Memory B cell (primary cell): ENCODE results near the gene ZKSCAN8.
"Not testable (repeated sequence)": the region's sequence is repeated elsewhere in the genome, so short reads cannot be mapped to it uniquely, and the experiment has no call there.

Experiments
- ATAC-seq: fragments of 150-1000 bp; cut with Tn5 transposase; 2 replicates; pipeline ENCODE4 v1.10.0; 2021; ENCODE audit warnings: low read depth, mild to moderate bottlenecking, moderate library complexity
- DNase-seq, 2 donors: peaks; one replicate each; pipeline ENCODE4 v3.0.0; 2022; ENCODE audit warnings: low spot score in 2 of 2
- H3K27ac Mint-ChIP-seq: one replicate; pipeline ENCODE4 v1.8.0; 2022; ENCODE audit warnings: mild to moderate bottlenecking, moderate library complexity, mixed read lengths
- H3K27me3 Mint-ChIP-seq: one replicate; pipeline ENCODE4 v1.8.0; 2022; ENCODE audit warnings: mixed read lengths
- H3K36me3 Mint-ChIP-seq: one replicate; pipeline ENCODE4 v1.8.0; 2022; ENCODE audit warnings: mild to moderate bottlenecking, mixed read lengths
- H3K4me1 Mint-ChIP-seq: one replicate; pipeline ENCODE4 v1.8.0; 2022; ENCODE audit warnings: mixed read lengths
- H3K4me3 Mint-ChIP-seq: one replicate; pipeline ENCODE4 v1.8.0; 2022; ENCODE audit warnings: mild to moderate bottlenecking, moderate library complexity, mixed read lengths
- H3K9me3 Mint-ChIP-seq: one replicate; pipeline ENCODE4 v1.8.0; 2022; ENCODE audit warnings: mixed read lengths

The ZKSCAN8 gene

DNA sequence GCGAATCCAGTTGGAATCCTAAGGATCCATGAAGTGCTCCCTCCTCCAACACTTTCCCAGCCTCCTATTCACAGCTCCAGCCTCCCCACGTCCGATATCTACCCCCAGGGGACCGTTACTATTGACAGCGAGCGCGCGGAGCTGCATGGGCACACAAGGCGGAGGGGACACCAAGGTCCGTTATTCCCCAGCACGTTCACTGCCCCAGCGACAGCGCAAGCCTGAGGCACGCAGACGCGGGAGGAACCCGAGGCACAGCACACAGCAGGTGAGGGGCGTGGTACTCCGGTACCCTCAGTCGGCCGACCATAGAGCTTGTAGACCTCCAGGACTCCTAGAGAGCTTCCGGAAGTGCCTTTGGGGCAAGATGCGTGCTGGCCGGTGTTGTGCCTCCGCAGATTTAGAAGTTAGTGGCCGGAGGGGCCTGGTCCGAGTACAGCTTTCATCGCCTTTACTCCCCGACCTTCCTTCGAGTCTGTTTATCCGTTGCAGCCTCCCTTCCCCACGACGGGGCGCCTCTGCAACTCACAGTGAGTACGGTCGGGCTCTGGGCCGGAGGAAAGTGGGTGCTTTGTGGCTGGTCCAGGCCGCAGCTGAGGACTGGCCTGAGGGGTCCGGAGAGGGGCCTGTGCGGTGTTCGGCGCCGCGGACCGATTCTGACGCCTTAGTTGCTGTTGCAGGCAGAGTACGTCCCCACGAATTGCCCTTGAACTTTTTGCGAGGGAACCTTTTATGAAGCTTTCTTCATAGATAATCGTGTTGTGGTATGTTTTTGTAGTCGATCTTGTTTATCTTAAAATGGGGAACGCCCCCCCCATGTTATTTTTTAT is at the start of gene ZKSCAN8:
Gene ZKSCAN8 (plus strand): TSS at position 384 of the 830 bp plus-strand sequence. CDS start 6,525 bp downstream, outside the sequence.
- Mint-ChIP-seq H3K4me3 (peak within 1 kb of the TSS; percentile 97), H3K27ac (peak within 1 kb of the TSS; percentile 96), H3K4me1 (peaks cover 33% of the 10 kb centered on the region), H3K36me3 (peaks cover 12% of the 10 kb centered on the region), H3K9me3 (no peaks in the 10 kb centered on the region), H3K27me3 (no peaks in the 10 kb centered on the region)
- peak; percentile 78 for ATAC-seq
- peak; percentile 71 to 73 for DNase-seq

DNA sequence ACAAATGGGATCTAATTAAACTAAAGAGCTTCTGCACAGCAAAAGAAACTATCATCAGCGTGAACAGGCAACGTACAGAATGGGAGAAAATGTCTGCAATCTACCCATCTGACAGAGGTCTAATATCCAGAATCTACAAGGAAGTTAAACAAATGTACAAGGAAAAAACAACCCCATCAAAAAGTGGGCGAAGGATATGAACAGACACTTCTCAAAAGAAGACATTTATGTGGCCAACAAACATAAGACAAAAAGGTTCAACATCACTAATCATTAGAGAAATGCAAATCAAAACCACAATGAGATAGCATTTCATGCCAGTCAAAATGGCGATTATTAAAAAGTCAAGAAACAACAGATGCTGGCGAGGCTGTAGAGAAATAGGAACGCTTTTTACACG is 39.5 kb upstream of the ZKSCAN8 start:
- not testable (repeated sequence) for H3K4me3 Mint-ChIP-seq, H3K27me3 Mint-ChIP-seq, H3K36me3 Mint-ChIP-seq, H3K4me1 Mint-ChIP-seq, ATAC-seq, DNase-seq, H3K27ac Mint-ChIP-seq, H3K9me3 Mint-ChIP-seq

DNA sequence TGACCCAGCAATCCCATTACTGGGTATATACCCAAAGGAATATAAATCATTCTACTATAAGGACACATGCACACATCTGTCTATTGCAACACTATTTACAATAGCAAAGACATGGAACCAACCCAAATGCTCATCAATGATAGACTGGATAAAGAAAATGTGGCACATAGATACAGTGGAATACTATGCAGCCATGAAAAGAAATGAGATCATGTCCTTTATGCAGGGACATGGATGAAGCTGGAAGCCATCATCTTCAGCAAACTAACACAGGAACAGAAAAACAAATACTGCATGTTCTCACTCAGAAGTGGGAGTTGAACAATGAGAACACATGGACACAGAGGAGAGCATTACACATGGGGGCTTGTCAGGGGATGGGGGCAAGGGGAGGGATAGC is 39.0 kb upstream of the ZKSCAN8 start:
- Mint-ChIP-seq H3K27ac (peak overlapping the region; percentile 28), H3K4me3 (peak overlapping the region; percentile 30)
- H3K9me3 Mint-ChIP-seq, H3K27me3 Mint-ChIP-seq, DNase-seq, H3K4me1 Mint-ChIP-seq, ATAC-seq, H3K36me3 Mint-ChIP-seq: not testable (repeated sequence)

DNA sequence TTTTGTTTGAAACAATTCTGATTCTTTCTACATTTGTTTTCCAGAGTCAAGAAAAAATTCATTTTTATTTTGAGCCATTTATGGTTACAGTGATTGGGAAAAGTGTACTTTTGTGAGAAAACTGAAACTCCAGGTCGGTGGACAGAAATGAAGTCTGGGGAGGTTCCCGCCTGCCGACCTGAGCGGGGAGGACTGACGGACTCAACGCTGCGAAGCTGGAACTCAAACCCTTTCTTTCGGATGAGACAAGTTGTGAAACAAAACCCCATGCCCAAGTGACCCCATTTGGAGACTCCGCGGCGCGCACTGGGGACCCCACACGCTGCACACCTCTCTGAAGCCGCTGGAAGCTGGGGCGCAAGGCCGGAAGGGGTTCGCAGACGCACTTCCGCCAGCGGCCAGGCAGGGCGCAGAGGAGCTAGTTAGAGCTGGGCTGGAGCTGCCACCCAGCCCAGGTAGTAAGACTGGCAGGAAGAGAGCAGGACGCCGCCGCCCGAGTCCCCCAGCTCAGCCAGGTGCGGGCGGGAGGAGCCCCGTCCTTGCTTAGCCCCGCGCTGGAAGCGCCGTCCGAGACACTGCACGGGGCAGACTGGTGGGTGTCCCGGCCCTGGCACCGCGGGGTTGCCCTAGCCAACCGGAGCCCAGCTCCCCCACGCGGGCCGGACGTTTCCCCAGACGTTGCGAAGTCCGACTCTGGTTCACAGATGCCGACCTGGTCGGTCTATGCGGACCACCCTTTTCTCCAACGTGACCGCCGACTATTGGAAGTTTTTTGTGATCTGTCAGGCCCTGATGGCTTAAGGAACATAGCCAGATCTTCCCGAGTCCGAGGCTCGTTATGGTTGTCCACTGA is 37.1 kb upstream of the ZKSCAN8 start:
- peak overlapping the region; percentile 92 for H3K27ac Mint-ChIP-seq
- DNase-seq (peak; percentile 79 to 84), ATAC-seq (peak; percentile 99)
- peaks cover 3% of the 10 kb centered on the region for H3K36me3 Mint-ChIP-seq
- peaks cover 3% of the 10 kb centered on the region for H3K9me3 Mint-ChIP-seq
- peak overlapping the region; percentile 96 for H3K4me3 Mint-ChIP-seq
- H3K27me3 Mint-ChIP-seq, result peaks cover 2% of the 10 kb centered on the region
- H3K4me1 Mint-ChIP-seq, result peaks cover 4% of the 10 kb centered on the region

DNA sequence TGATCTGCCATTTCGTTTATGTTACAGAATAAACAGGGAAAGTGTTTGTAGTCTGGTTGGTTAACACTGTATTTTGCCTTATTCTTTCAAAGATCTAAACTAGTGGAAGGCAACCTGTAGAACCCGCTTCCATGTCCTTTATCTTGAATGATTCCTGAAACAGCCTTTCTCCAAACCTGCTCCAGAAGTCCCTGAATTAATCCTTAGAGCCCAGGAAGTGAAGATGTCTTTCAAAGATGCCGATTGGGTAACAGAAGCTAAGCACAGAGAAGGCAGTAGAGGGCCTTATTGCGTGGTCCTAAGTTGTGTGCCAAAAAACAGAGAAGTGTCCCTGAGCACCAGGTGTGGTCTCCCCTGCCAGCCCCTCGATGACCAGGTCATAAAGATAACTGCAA is 36.4 kb upstream of the ZKSCAN8 start:
- peak overlapping the region; percentile 96 for H3K4me3 Mint-ChIP-seq
- H3K9me3 Mint-ChIP-seq, result peaks cover 3% of the 10 kb centered on the region
- peaks cover 3% of the 10 kb centered on the region for H3K36me3 Mint-ChIP-seq
- peaks cover 4% of the 10 kb centered on the region for H3K4me1 Mint-ChIP-seq
- DNase-seq (no peak), ATAC-seq (no peak)
- H3K27ac Mint-ChIP-seq, result peak overlapping the region; percentile 92
- H3K27me3 Mint-ChIP-seq, result peaks cover 5% of the 10 kb centered on the region

DNA sequence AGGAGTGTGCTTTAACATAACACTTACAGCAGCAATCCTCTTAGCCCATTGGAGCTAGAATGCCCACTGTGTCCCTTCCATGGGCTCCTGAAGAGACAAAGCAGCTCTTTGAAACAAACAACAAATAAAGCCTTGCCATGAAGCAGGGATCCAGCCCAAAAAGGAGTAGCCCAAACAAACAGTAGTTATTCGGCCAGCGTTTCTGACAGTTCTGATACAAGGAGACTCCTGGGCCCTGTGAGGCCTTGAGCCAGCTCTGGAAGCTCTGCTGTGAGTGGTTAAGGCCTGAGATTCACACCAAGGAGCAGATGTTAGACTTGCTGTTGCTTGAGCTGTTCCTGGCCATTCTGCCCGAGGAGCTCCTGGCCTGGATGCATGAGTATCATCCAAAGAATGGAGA is 34.2 kb upstream of the ZKSCAN8 start:
- Mint-ChIP-seq H3K4me3 (no peak overlapping the region), H3K27me3 (peaks cover 5% of the 10 kb centered on the region), H3K9me3 (peaks cover 3% of the 10 kb centered on the region), H3K36me3 (peaks cover 3% of the 10 kb centered on the region), H3K4me1 (peaks cover 4% of the 10 kb centered on the region), H3K27ac (no peak overlapping the region)
- no peak for DNase-seq
- ATAC-seq, result no peak

DNA sequence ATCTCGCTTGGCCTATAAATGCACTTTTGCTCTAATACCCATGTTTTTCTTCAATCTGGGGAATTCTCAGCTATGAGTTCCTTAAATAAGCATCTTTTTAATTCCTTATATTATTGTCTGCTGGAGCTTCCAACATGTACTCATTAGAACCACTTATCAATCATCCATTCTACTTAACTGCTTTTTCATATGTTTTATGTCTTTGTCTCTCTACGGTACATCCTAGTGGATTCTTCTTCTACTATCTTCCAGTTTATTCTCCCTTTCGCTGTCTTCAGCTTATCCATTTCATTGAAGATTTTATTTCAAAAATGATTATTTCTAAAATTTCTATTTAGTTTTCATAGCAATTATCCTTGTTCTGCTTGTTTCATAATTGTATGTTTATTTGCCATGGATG is 29.7 kb upstream of the ZKSCAN8 start:
- Mint-ChIP-seq H3K4me3 (no peak overlapping the region), H3K36me3 (peaks cover 17% of the 10 kb centered on the region), H3K27me3 (peaks cover 5% of the 10 kb centered on the region), H3K27ac (no peak overlapping the region), H3K4me1 (no peaks in the 10 kb centered on the region), H3K9me3 (no peaks in the 10 kb centered on the region)
- DNase-seq (no peak), ATAC-seq (no peak)

DNA sequence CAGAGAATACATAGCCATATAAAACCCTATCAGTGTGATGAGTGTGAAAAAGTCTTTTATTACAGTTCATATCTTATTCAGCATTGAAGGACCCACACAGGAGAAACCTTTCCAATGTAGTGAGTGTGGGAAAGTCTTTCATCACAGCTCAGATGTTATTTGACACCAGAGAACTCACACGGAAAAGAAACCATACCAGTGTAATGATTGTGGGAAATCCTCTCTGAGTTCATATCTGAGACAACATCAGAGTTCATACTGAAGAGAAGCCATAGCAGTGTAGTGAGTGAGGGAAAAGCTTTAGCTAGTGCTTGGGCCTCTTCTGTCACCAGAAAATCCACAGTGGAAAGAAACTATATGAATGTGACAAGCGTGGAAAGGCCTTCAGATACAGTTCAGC is 25.9 kb upstream of the ZKSCAN8 start:
- H3K27me3 Mint-ChIP-seq, result no peaks in the 10 kb centered on the region
- no peak overlapping the region for H3K4me3 Mint-ChIP-seq
- H3K9me3 Mint-ChIP-seq, result no peaks in the 10 kb centered on the region
- DNase-seq (no peak), ATAC-seq (no peak)
- H3K36me3 Mint-ChIP-seq, result peaks cover 26% of the 10 kb centered on the region
- H3K4me1 Mint-ChIP-seq, result no peaks in the 10 kb centered on the region
- H3K27ac Mint-ChIP-seq, result no peak overlapping the region

DNA sequence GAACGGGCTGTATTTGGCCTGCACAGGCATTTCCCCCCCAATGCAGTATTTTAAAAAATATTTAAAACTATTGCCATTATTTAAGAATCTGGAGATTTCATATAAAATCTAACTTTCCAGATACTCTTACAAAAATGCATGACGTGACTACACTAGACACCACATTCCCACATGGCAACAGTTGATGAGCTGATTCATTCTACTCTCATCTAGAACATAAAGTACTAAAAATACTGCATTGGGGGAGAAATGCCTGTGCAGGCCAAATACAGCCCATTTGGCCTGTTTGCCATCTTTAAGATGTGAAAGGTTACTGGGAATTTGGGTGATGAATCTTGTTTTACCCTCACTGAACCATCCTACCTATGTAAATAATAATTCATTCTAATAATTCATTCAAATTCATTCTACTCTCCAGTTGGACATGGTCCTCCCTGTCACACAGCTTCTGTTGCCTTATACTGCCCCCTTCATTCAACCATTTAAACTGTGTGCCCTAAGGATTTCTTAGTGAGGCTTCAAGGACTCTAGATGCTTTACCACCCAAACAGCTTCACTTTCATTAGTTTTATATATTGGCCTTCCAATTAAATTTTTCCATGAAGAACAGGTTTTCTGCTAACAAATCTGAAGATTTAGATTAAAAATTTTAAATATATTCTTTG is 24.2 kb upstream of the ZKSCAN8 start:
- Mint-ChIP-seq H3K4me3 (no peak overlapping the region), H3K9me3 (no peaks in the 10 kb centered on the region), H3K27me3 (no peaks in the 10 kb centered on the region), H3K4me1 (no peaks in the 10 kb centered on the region), H3K36me3 (peaks cover 30% of the 10 kb centered on the region), H3K27ac (no peak overlapping the region)
- DNase-seq, result no peak
- no peak for ATAC-seq

DNA sequence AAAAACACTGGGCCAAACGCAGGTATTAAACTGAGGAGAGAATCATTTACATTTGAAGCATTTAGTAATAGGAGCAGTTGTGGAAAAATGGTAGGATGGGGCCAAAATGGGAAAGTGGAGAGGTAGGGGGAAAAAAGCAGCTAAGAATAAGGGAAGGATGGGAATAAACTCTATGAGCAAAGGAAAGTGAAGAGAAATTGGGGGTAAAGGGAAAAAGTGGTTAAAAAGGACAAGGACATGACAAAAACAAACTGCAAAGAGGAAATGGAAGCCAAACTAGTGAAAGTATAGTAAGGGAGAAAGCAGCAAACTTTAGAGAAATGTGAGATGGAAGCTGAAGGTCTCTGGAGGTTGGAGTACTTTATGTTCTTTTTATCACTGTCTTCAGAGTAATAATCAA is 23.5 kb upstream of the ZKSCAN8 start:
- H3K4me1 Mint-ChIP-seq, result no peaks in the 10 kb centered on the region
- no peaks in the 10 kb centered on the region for H3K9me3 Mint-ChIP-seq
- no peak overlapping the region for H3K4me3 Mint-ChIP-seq
- no peak overlapping the region for H3K27ac Mint-ChIP-seq
- peaks cover 32% of the 10 kb centered on the region for H3K36me3 Mint-ChIP-seq
- DNase-seq, result no peak
- ATAC-seq, result no peak
- no peaks in the 10 kb centered on the region for H3K27me3 Mint-ChIP-seq

DNA sequence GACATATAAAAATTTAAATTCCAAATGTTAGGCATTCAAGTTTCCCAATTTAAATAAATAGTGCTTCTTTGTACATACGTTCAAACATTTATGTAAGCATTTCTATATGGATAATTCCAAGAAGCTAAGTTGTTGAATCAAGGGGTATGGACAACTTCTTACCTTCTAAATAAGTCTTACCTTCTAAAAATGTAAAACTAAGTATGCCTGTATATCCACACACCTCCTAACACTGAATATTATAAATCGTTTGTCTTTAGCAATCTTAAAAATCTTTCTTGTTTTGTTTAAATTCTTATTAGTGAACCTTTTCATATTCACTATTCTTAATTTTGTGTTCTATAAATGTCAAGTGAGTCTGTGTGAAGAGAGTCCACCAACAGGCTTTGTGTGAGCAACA is 19.8 kb upstream of the ZKSCAN8 start:
- Mint-ChIP-seq H3K9me3 (no peaks in the 10 kb centered on the region), H3K4me3 (no peak overlapping the region), H3K36me3 (peaks cover 20% of the 10 kb centered on the region), H3K27ac (peak overlapping the region; percentile 59), H3K4me1 (peaks cover 22% of the 10 kb centered on the region), H3K27me3 (no peaks in the 10 kb centered on the region)
- no peak for ATAC-seq
- DNase-seq, result no peak

DNA sequence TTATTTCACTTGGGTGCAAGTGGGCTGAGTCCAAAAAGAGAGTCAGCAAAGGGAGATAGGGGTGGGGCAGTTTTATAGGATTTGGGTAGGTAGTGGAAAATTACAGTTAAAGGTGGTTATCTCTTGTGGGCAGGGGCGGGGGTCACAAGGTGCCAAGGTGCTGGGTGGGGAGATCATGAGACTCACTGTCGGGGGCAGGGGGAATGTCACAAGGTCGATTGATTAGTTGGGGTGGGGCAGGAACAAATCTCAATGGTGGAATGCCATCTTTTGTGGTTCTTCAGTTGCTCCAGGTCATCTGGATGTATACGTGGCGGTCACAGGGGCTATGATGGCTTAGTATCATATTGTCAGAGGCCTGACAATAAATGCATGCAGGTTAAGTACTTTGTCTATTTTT is 19.4 kb upstream of the ZKSCAN8 start:
- H3K36me3 Mint-ChIP-seq, result peaks cover 20% of the 10 kb centered on the region
- peaks cover 23% of the 10 kb centered on the region for H3K4me1 Mint-ChIP-seq
- not testable (repeated sequence) for H3K4me3 Mint-ChIP-seq, H3K9me3 Mint-ChIP-seq, ATAC-seq, DNase-seq, H3K27me3 Mint-ChIP-seq
- peak overlapping the region; percentile 59 for H3K27ac Mint-ChIP-seq

DNA sequence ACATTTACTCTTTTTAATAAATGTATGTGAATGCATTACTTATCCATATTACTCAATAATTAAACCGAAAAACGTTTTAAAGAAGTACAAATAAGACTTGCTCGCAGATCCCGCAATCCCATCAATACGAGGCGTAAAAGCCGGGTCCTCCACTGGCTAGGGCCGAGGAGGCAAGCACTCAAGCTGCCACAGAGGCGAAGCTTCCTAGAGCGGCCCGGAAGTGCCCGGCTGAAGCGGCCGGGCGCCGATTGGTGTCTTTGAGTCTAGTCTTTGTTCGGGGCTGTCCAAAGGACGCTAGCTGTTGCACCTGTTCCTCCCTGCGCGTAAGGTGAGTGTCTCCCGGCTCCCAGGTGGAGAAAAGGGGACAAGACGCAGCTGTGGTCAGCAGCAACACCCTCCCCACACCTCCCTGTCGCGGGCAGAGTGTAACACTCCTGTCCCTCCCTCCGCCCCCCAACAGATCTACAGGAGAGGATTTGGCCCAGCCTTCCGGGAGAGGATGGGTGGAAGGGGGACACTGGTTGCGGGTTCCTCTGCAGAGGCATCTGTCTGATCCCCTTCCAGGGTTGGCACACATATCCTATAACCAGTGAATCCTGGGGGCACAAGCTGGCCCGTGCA is 17.2 kb upstream of the ZKSCAN8 start, which contains the start of gene ZSCAN16:
Gene ZSCAN16 (plus strand): TSS at position 260 of the 621 bp plus-strand sequence. CDS start 835 bp downstream, outside the sequence.
- ATAC-seq (peak; percentile 82), DNase-seq (peak; percentile 66 to 81)
- Mint-ChIP-seq H3K4me1 (peaks cover 35% of the 10 kb centered on the region), H3K9me3 (no peaks in the 10 kb centered on the region), H3K27me3 (no peaks in the 10 kb centered on the region), H3K27ac (peak within 1 kb of the TSS; percentile 94), H3K4me3 (peak within 1 kb of the TSS; percentile 92), H3K36me3 (peaks cover 23% of the 10 kb centered on the region)
